ENCODE data around the gene MAPKAPK2.

DNA sequence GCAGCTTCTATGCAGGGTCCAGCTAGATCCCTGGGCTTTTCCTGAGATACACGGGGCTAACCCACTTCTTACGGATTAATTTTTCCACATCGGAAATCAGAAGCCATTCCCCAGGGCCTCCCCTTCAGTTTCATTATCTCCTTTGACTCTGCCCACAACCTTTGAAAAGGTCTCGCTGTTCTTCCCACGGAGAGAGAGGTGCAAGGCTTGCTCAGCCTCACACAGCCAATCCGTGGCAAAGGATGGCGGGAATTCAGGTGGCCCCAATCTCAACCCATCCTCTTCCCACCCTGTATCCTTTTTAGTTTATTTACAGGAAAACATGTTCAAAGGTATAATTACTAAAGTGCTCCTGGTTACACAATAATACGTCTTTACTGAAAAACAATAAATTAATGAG is 702 bp upstream of the MAPKAPK2 start:
- TF ChIP-seq EZH2 (IDR thresholded peaks at IDR 0.05; ENCODE audit: borderline replicate concordance, low read length): no peak
- TF ChIP-seq CTCF (IDR thresholded peaks at IDR 0.05; ENCODE audit: low read length): no peak

All from OCI-LY1 (cell line).